Stimulated activated CD8-positive, alpha-beta memory T cell treated with anti-CD3 and anti-CD28 coated beads, Interleukin-7, amount 100 ng/mL, for 4 hours (primary cell): ENCODE results near the gene HSD17B11.
"Not testable (repeated sequence)": the region's sequence is repeated elsewhere in the genome, so short reads cannot be mapped to it uniquely, and the experiment has no call there.

Source experiments
- DNase-seq, 2 donors: peaks; one replicate each; pipeline ENCODE4 v3.0.0-alpha.2; 2020; ENCODE audit warnings: low read depth in 2 of 2

The HSD17B11 gene

GRCh38 chr4:87390891-87391575 lies at the start of gene HSD17B11:
Gene HSD17B11, minus strand, starts transcription at chr4:87391188. Its CDS starts 118 bp downstream, at chr4:87391070.
- peak; percentile 63 to 69 for DNase-seq

GRCh38 chr4:87433342-87433741 lies 42.4 kb upstream of the HSD17B11 start:
- no peak for DNase-seq

- DNase-seq, result no peak
Measured at GRCh38 chr4:87430038-87430437, 39.0 kb upstream of the HSD17B11 start.

- no peak for DNase-seq
Measured at GRCh38 chr4:87428979-87429378, 38.0 kb upstream of the HSD17B11 start.

GRCh38 chr4:87427518-87427868 lies 36.5 kb upstream of the HSD17B11 start:
- DNase-seq, result no peak

- DNase-seq, result no peak
Measured at GRCh38 chr4:87426865-87427517, 36.0 kb upstream of the HSD17B11 start.

GRCh38 chr4:87425711-87426110 lies 34.7 kb upstream of the HSD17B11 start:
- DNase-seq, result no peak

GRCh38 chr4:87424099-87424543 lies 33.1 kb upstream of the HSD17B11 start:
- not testable (repeated sequence) for DNase-seq

GRCh38 chr4:87423317-87424098 lies 32.5 kb upstream of the HSD17B11 start:
- no peak for DNase-seq

GRCh38 chr4:87422104-87423052 lies 31.4 kb upstream of the HSD17B11 start, which contains the start of gene NUDT9:
Gene NUDT9, plus strand, starts transcription at chr4:87422573. Its CDS starts 333 bp downstream, at chr4:87422906.
- peak; percentile 62 to 82 for DNase-seq

- DNase-seq, result no peak
Measured at GRCh38 chr4:87420276-87420830, 29.4 kb upstream of the HSD17B11 start.

- DNase-seq, result no peak
Measured at GRCh38 chr4:87419578-87420249, 28.7 kb upstream of the HSD17B11 start.

- not testable (repeated sequence) for DNase-seq
Measured at GRCh38 chr4:87418410-87418809, 27.4 kb upstream of the HSD17B11 start.

GRCh38 chr4:87416965-87417364 lies 26.0 kb upstream of the HSD17B11 start:
- DNase-seq, result no peak

- no peak for DNase-seq
Measured at GRCh38 chr4:87414816-87415215, 23.8 kb upstream of the HSD17B11 start.

- no peak for DNase-seq
Measured at GRCh38 chr4:87410679-87411078, 19.7 kb upstream of the HSD17B11 start.

GRCh38 chr4:87410157-87410556 lies 19.2 kb upstream of the HSD17B11 start:
- no peak for DNase-seq

- DNase-seq, result no peak
Measured at GRCh38 chr4:87409420-87409939, 18.5 kb upstream of the HSD17B11 start.

- DNase-seq, result not testable (repeated sequence)
Measured at GRCh38 chr4:87406902-87407301, 15.9 kb upstream of the HSD17B11 start.

GRCh38 chr4:87406462-87406861 lies 15.5 kb upstream of the HSD17B11 start:
- DNase-seq, result no peak
